ENCODE results near the gene TRPM6.

TRPM6 gene

DNA sequence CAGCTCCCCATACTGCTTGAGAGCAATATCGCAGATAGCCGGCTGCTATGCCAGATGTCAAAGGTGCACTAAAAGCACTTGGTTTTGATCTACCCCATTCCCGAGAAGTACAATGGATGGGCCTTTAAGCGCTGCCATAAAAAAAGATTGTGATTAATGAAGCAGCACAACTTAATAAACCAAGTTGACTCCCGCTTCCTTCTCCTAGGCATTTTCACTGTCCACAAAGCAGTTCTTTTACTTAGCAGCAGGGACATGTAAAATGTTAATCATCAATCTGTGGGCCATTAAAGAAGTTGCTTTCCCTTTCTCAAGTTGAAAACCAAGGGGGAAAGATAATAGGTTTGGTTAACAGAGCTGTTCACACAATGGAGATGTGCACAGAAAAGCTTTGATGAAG lies 176.4 kb downstream of the TRPM6 start:
- DNase-seq: no peak

DNA sequence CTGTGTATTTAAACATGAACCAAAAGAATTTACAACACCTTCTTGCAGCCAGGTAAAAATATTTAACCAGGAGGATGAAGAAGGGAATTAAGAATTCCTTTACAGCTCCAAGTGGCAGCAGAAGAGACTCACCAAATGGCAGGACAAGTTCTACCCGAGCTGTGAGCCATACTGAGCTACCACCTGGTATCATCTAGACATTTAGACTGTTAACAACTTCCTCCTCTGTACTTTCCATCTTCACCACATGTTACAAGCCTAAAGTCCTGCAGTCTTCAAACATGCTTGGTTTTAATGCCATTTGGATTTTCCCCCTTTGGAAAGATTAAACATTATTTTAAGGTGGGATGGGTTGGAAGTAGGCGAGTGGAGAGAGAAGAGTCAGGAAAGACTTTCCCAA lies 190.2 kb downstream of the TRPM6 start:
- DNase-seq: no peak

DNA sequence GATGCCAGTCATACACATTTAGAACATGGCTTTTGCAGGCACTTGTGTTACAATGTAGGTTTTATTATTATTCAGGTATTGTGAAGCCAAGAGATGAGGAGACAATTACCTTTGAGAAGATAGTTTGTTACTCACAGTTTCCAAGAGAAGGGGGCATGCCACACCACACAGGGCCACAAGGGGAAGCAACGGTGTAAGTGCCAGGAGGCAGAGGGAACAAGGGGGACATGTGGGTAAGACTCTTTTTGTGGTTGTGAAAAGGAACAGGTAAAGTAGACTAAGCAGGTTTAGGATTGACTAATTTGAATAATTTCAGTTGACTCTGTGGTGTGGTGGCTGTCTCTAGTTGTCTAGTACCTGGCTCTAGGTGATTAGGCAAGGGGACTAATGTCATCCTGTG lies 191.2 kb downstream of the TRPM6 start:
- no peak for DNase-seq

DNA sequence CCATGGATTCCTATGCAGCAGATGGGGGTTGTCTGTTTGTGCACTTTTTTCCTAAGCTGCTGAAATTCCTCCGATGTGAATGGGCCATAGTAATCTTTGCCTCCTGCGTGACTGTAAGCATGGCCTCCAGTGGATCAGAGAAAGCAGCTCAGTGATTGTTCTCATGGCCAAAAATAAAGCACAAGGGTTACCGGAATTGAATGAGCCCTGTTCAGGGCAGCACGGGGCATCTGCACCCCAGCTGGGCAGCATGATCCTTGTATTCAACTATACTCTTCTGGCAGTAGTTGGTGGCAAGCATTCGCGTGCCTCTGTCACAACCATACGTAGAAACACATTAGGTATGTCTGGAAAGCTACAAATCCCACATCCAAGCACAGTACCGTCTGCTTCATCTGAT lies 196.7 kb downstream of the TRPM6 start:
- DNase-seq: no peak

DNA sequence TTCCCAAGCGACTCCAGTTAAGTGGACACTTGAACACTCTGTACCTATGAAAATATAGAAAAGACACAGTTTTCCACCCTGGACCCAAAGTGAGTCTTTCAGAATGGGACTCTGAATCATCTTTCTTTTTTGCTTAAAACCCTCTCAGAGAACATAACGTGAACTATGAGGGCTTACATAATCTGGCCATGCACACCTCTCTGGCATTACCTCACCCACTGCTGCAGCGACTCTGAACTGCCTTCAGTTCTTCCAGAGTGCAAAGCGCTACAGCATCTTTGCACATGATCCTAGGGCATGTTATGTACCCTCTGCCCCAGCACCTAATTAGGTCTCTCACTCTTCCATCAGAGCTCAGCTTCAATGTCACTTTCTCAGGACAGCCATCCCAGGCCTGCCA lies 204.4 kb downstream of the TRPM6 start:
- DNase-seq: no peak

DNA sequence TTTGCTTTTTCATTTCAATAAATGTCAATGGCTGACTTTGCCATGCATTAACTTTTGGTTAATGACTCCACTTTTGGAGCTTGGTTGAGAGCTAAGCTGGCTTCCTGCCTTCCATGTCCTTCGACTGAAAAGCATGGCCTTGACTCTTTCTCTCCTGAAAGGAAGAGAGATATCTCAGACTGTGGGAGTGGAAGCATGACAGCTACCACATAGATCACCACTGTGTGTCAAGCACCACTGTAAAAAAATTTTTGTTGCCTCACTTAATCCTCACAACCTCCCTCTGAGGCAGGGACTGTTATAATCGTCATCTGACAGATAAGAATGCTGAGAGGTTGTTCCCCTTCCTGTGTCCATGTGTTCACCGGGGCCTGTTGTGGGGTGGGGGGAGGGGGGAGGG lies 205.8 kb downstream of the TRPM6 start:
- DNase-seq: no peak

DNA sequence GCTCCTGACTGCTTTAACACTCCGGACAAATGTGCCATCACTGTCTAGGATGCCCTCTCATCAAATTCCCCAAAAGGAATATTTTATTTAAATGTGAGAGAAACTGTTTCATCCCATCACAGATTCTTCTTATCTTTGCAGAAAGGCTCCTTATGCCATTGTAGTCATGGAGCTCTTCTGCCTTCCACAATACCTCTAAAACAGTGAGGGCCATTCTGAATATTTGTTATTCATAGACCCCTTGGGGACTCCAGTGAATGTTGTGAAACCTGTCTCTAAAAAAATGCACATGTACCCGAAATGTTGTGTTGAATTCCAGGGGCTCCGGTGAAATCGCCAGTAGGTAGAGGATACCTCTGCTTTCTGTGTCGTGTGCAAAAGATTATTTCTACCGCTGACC lies 213.6 kb downstream of the TRPM6 start:
- no peak for DNase-seq
